HEK293 (cell line): ENCODE results near the gene MPG.
A peak's percentile ranks its signal among the peaks of the same experiment; 100 is the strongest.

Experiments used
- ELK4 ChIP-seq: IDR thresholded peaks from 2 replicates; pipeline ENCODE4 v1.6.1; 2011; ENCODE audit warnings: mild to moderate bottlenecking, low read depth, low read length, borderline replicate concordance
- KLF10 ChIP-seq: fragments of 450-650 bp; IDR thresholded peaks from 2 replicates; pipeline ENCODE4 v1.5.1; 2018; ENCODE audit warnings: missing biosample characterization, mild to moderate bottlenecking, missing genetic modification characterization
- KLF7 ChIP-seq: fragments of 450-650 bp; formaldehyde crosslinking; IDR thresholded peaks from 2 replicates; pipeline ENCODE4 v1.5.1; 2016; ENCODE audit warnings: missing biosample characterization, missing genetic modification characterization, borderline replicate concordance
- KLF8 ChIP-seq: fragments of 450-650 bp; formaldehyde crosslinking; IDR thresholded peaks from 2 replicates; pipeline ENCODE4 v1.5.1; 2016; ENCODE audit warnings: missing biosample characterization, missing genetic modification characterization
- PATZ1 ChIP-seq: fragments of 450-650 bp; formaldehyde crosslinking; IDR thresholded peaks from 2 replicates; pipeline ENCODE4 v1.5.1; 2016; ENCODE audit warnings: missing biosample characterization, missing genetic modification characterization
- PRDM10 ChIP-seq: fragments of 450-650 bp; formaldehyde crosslinking; IDR thresholded peaks from 2 replicates; pipeline ENCODE4 v1.5.1; 2016; ENCODE audit warnings: missing biosample characterization, missing genetic modification characterization
- SP2 ChIP-seq: fragments of 450-650 bp; formaldehyde crosslinking; IDR thresholded peaks from 2 replicates; pipeline ENCODE4 v1.5.1; 2016; ENCODE audit warnings: missing biosample characterization, missing genetic modification characterization
- TCF7L2 ChIP-seq: IDR thresholded peaks from 2 replicates; pipeline ENCODE4 v1.6.1; 2011; ENCODE audit warnings: low read depth, mild to moderate bottlenecking, inconsistent platforms, low read length, moderate library complexity, borderline replicate concordance
- YY1 ChIP-seq: fragments of 450-650 bp; formaldehyde crosslinking; IDR thresholded peaks from 2 replicates; pipeline ENCODE4 v1.5.1; 2018; ENCODE audit warnings: missing biosample characterization, missing genetic modification characterization
- ZBTB17 ChIP-seq: fragments of 450-650 bp; formaldehyde crosslinking; IDR thresholded peaks from 2 replicates; pipeline ENCODE4 v1.5.1; 2016; ENCODE audit warnings: missing biosample characterization, missing genetic modification characterization
- ZBTB21 ChIP-seq: fragments of 450-650 bp; formaldehyde crosslinking; IDR thresholded peaks from 2 replicates; pipeline ENCODE4 v1.5.1; 2017; ENCODE audit warnings: missing biosample characterization, missing genetic modification characterization
- ZBTB49 ChIP-seq: fragments of 450-650 bp; formaldehyde crosslinking; IDR thresholded peaks from 2 replicates; pipeline ENCODE4 v1.5.1; 2016; ENCODE audit warnings: missing biosample characterization, missing genetic modification characterization, low read depth
- ZFP41 ChIP-seq: fragments of 450-650 bp; formaldehyde crosslinking; IDR thresholded peaks from 2 replicates; pipeline ENCODE4 v1.5.1; 2016; ENCODE audit warnings: missing biosample characterization, missing genetic modification characterization, borderline replicate concordance
- ZNF112 ChIP-seq: fragments of 450-650 bp; formaldehyde crosslinking; IDR thresholded peaks from 2 replicates; pipeline ENCODE4 v1.5.0; 2017; ENCODE audit warnings: missing biosample characterization, missing genetic modification characterization
- ZNF174 ChIP-seq: fragments of 450-650 bp; formaldehyde crosslinking; IDR thresholded peaks from 2 replicates; pipeline ENCODE4 v1.5.0; 2017; ENCODE audit warnings: missing biosample characterization, mild to moderate bottlenecking, missing genetic modification characterization
- ZNF2 ChIP-seq: fragments of 450-650 bp; formaldehyde crosslinking; IDR thresholded peaks from 2 replicates; pipeline ENCODE4 v1.5.1; 2016; ENCODE audit warnings: missing biosample characterization, missing genetic modification characterization
- ZNF23 ChIP-seq: fragments of 450-650 bp; formaldehyde crosslinking; IDR thresholded peaks from 2 replicates; pipeline ENCODE4 v1.5.1; 2016; ENCODE audit warnings: missing biosample characterization, missing genetic modification characterization, borderline replicate concordance
- ZNF24 ChIP-seq: fragments of 450-650 bp; formaldehyde crosslinking; IDR thresholded peaks from 2 replicates; pipeline ENCODE4 v1.5.1; 2016; ENCODE audit warnings: missing biosample characterization, missing genetic modification characterization
- ZNF518A ChIP-seq: fragments of 450-650 bp; formaldehyde crosslinking; conservative IDR thresholded peaks from 2 replicates; pipeline ENCODE4 v1.5.1; 2016; ENCODE audit warnings: low read depth, missing biosample characterization, missing genetic modification characterization
- ZNF560 ChIP-seq: fragments of 450-650 bp; formaldehyde crosslinking; IDR thresholded peaks from 2 replicates; pipeline ENCODE4 v1.5.1; 2017; ENCODE audit warnings: missing biosample characterization, missing genetic modification characterization, borderline replicate concordance
- ZNF600 ChIP-seq: fragments of 450-650 bp; formaldehyde crosslinking; IDR thresholded peaks from 2 replicates; pipeline ENCODE4 v1.5.1; 2016; ENCODE audit warnings: missing biosample characterization, missing genetic modification characterization
- ZSCAN30 ChIP-seq: fragments of 450-650 bp; IDR thresholded peaks from 2 replicates; pipeline ENCODE4 v1.5.1; 2018; ENCODE audit warnings: missing biosample characterization, mild to moderate bottlenecking, missing genetic modification characterization, moderate library complexity
- ZSCAN4 ChIP-seq: fragments of 450-650 bp; formaldehyde crosslinking; IDR thresholded peaks from 2 replicates; pipeline ENCODE4 v1.5.1; 2017; ENCODE audit warnings: missing biosample characterization, missing genetic modification characterization

The MPG gene

GRCh38 chr16:71540-72401, 6.3 kb upstream of the MPG start (continued):
- peak; percentile 75 for TF ChIP-seq SP2 (tag by site-specific recombination)
- TF ChIP-seq ZNF560 (tag by site-specific recombination): no peak
- no peak for TF ChIP-seq TCF7L2
- TF ChIP-seq PATZ1 (tag by site-specific recombination): peak; percentile 78
- no peak for TF ChIP-seq ZNF24 (tag by site-specific recombination)
- TF ChIP-seq ZSCAN4: peak; percentile 63; the same call in 1 of the 2 replicates
- TF ChIP-seq KLF8: peak; percentile 26; the same call in 1 of the 2 replicates
- peak; percentile 77 for TF ChIP-seq PRDM10 (tag by site-specific recombination)
- no peak for TF ChIP-seq ZNF112
- no peak for TF ChIP-seq YY1 (tag by site-specific recombination)
- peak; percentile 71 for TF ChIP-seq ZBTB17
- no peak for TF ChIP-seq KLF7 (tag by site-specific recombination)
- TF ChIP-seq ZNF2 (tag by site-specific recombination): peak; percentile 37; the same call in 1 of the 2 replicates
- no peak for TF ChIP-seq ZNF23
- TF ChIP-seq KLF10 (tag by site-specific recombination): peak; percentile 50; the same call in 1 of the 2 replicates
- no peak for TF ChIP-seq ZSCAN30 (tag by site-specific recombination)
- no peak for TF ChIP-seq ZNF518A (tag by site-specific recombination)
- peak; percentile 15; the same call in 1 of the 2 replicates for TF ChIP-seq ZBTB21 (tag by site-specific recombination)
- no peak for TF ChIP-seq ZFP41
- TF ChIP-seq ZNF174 (tag by site-specific recombination): no peak
- TF ChIP-seq ZBTB49: no peak
- TF ChIP-seq ELK4: no peak
- peak; percentile 72 for TF ChIP-seq ZNF600 (tag by site-specific recombination)
